ENCODE data around the gene DHRSX. TPM values are rescaled to one million over a fixed set of nuclear protein-coding genes. Genes with fewer than 3 reads are reported as not detected.
A peak's percentile ranks its signal among the peaks of the same experiment; 100 is the strongest.
"Not testable (repeated sequence)": the region's sequence is repeated elsewhere in the genome, so short reads cannot be mapped to it uniquely, and the experiment has no call there.

The DHRSX gene
- total and polyA plus RNA-seq, 5 experiments from 2014 or later = 17.1 to 20.8 (median 17.2) TPM

- H3K4me3 Mint-ChIP-seq, H3K27ac Mint-ChIP-seq, ATAC-seq, H3K9me3 Mint-ChIP-seq, H3K27me3 Mint-ChIP-seq, H3K4me1 Mint-ChIP-seq, DNase-seq, POLR2A ChIA-PET: not testable (repeated sequence)
- H3K36me3 Mint-ChIP-seq = peaks cover 8 to 22% (median 20%) of the 10 kb centered on the region in 3 donors
Observed at GRCh38 chrX:2382433-2383048, 118.2 kb downstream of the DHRSX start.

- ATAC-seq (no peak), DNase-seq (no peak)
- peaks cover 8 to 54% (median 33%) of the 10 kb centered on the region in 3 donors for H3K36me3 Mint-ChIP-seq
- no peak overlapping the region for H3K27ac Mint-ChIP-seq
- no peaks in the 10 kb centered on the region for H3K27me3 Mint-ChIP-seq
- peaks cover 0 to 7% (median 0%) of the 10 kb centered on the region in 9 donors for H3K9me3 Mint-ChIP-seq
- H3K4me3 Mint-ChIP-seq = no peak overlapping the region
- POLR2A ChIA-PET = no interaction called here
- peaks cover 7 to 22% (median 7%) of the 10 kb centered on the region in 4 donors for H3K4me1 Mint-ChIP-seq
Observed at GRCh38 chrX:2376166-2376565, 124.6 kb downstream of the DHRSX start.

GRCh38 chrX:2374086-2374485 lies 126.7 kb downstream of the DHRSX start:
- Mint-ChIP-seq H3K4me1 (peaks cover 7 to 22% (median 10%) of the 10 kb centered on the region in 4 donors), H3K27me3 (no peaks in the 10 kb centered on the region), H3K4me3 (no peak overlapping the region), H3K27ac (peak overlapping the region in 3 of 10 donors; percentile 67 to 91 (median 68)), H3K9me3 (peaks cover 0 to 11% (median 0%) of the 10 kb centered on the region in 9 donors), H3K36me3 (peaks cover 3 to 62% (median 33%) of the 10 kb centered on the region in 3 donors)
- POLR2A ChIA-PET = no interaction called here
- ATAC-seq (no peak), DNase-seq (no peak)

GRCh38 chrX:2373615-2374014 lies 127.2 kb downstream of the DHRSX start:
- POLR2A ChIA-PET = no interaction called here
- peaks cover 0 to 62% (median 33%) of the 10 kb centered on the region in 3 donors for H3K36me3 Mint-ChIP-seq
- ATAC-seq = no peak

DNA sequence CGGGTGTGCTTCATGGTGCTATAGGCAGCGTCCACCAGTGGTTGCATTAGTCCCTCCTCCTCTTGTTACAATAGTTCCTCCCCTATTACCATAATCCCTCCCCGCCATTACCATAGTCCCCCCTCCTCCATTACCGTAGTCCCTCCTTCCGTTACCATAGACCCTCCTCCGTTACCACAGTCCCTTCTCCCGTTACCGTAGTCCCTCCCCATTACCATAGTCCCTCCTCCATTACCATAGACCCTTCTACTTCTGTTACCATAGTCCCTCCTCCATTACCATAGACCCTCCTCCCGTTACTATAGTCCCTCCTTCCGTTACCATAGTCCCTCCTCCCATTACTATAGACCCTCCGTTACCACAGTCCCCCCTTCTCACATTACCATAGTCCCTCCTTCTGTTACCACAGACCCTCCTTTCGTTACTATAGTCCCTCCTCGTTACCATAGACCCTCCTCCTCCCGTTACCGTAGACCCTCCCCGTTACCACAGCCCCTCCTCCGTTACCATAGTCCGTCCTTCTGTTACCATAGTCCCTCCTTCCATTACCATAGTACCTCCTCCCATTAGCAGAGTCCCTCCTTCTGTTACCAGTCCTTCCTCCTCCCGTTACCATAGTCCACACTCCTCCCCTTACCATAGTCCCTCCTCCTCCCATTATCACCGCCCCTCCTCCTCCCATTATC lies 129.6 kb downstream of the DHRSX start:
- Mint-ChIP-seq H3K4me1 (peaks cover 7 to 20% (median 10%) of the 10 kb centered on the region in 4 donors), H3K4me3 (no peak overlapping the region), H3K9me3 (peaks cover 0 to 11% (median 0%) of the 10 kb centered on the region in 9 donors), H3K27me3 (no peaks in the 10 kb centered on the region), H3K27ac (peak overlapping the region in 1 of 10 donors; percentile 68), H3K36me3 (peaks cover 0 to 56% (median 24%) of the 10 kb centered on the region in 3 donors)
- ATAC-seq (no peak), DNase-seq (no peak)
- POLR2A ChIA-PET = no interaction called here

More at GRCh38 chrX:2373615-2374014, 127.2 kb downstream of the DHRSX start:
- peaks cover 7 to 22% (median 10%) of the 10 kb centered on the region in 4 donors for H3K4me1 Mint-ChIP-seq
- H3K27ac Mint-ChIP-seq = peak overlapping the region in 6 of 10 donors; percentile 35 to 91 (median 68)
- peaks cover 0 to 11% (median 0%) of the 10 kb centered on the region in 9 donors for H3K9me3 Mint-ChIP-seq
- peak overlapping the region in 1 of 10 donors; percentile 55 for H3K4me3 Mint-ChIP-seq
- peak in 1 of 10 donors; percentile 26 for DNase-seq
- no peaks in the 10 kb centered on the region for H3K27me3 Mint-ChIP-seq

- H3K9me3 Mint-ChIP-seq = peaks cover 0 to 11% (median 0%) of the 10 kb centered on the region in 9 donors
- H3K27me3 Mint-ChIP-seq = no peaks in the 10 kb centered on the region
- POLR2A ChIA-PET = no interaction called here
- H3K4me3 Mint-ChIP-seq = no peak overlapping the region
- no peak for ATAC-seq
- H3K4me1 Mint-ChIP-seq = peaks cover 7 to 17% (median 10%) of the 10 kb centered on the region in 4 donors
- peak overlapping the region in 1 of 10 donors; percentile 60 for H3K27ac Mint-ChIP-seq
- H3K36me3 Mint-ChIP-seq = peaks cover 0 to 56% (median 22%) of the 10 kb centered on the region in 3 donors
- no peak for DNase-seq
Observed at GRCh38 chrX:2370456-2370855, 130.3 kb downstream of the DHRSX start.

- Mint-ChIP-seq H3K36me3 (peaks cover 8 to 50% (median 24%) of the 10 kb centered on the region in 3 donors), H3K27ac (peak overlapping the region in 1 of 10 donors; percentile 19), H3K9me3 (peaks cover 0 to 22% (median 4%) of the 10 kb centered on the region in 9 donors), H3K4me3 (no peak overlapping the region), H3K4me1 (peaks cover 7 to 13% (median 8%) of the 10 kb centered on the region in 4 donors), H3K27me3 (no peaks in the 10 kb centered on the region)
- DNase-seq (no peak), ATAC-seq (no peak)
- POLR2A ChIA-PET = no interaction called here
Observed at GRCh38 chrX:2369206-2369605, 131.6 kb downstream of the DHRSX start.

GRCh38 chrX:2360731-2361130 lies 140.0 kb downstream of the DHRSX start:
- no peak overlapping the region for H3K4me3 Mint-ChIP-seq
- H3K27me3 Mint-ChIP-seq = no peaks in the 10 kb centered on the region
- ATAC-seq (no peak), DNase-seq (no peak)
- H3K4me1 Mint-ChIP-seq = peaks cover 4 to 21% (median 9%) of the 10 kb centered on the region in 4 donors
- no peak overlapping the region for H3K27ac Mint-ChIP-seq
- POLR2A ChIA-PET = no interaction called here
- peaks cover 7 to 41% (median 16%) of the 10 kb centered on the region in 9 donors for H3K9me3 Mint-ChIP-seq
- peaks cover 21 to 55% (median 44%) of the 10 kb centered on the region in 3 donors for H3K36me3 Mint-ChIP-seq

GRCh38 chrX:2359522-2359921 lies 141.3 kb downstream of the DHRSX start:
- POLR2A ChIA-PET, H3K4me3 Mint-ChIP-seq, H3K27ac Mint-ChIP-seq, DNase-seq, ATAC-seq, H3K27me3 Mint-ChIP-seq: not testable (repeated sequence)
- Mint-ChIP-seq H3K36me3 (peaks cover 22 to 60% (median 54%) of the 10 kb centered on the region in 3 donors), H3K9me3 (peaks cover 5 to 38% (median 16%) of the 10 kb centered on the region in 9 donors), H3K4me1 (peaks cover 5 to 24% (median 9%) of the 10 kb centered on the region in 4 donors)

- POLR2A ChIA-PET = no interaction called here
Observed at GRCh38 chrX:2351999-2352995, 148.5 kb downstream of the DHRSX start.

DNA sequence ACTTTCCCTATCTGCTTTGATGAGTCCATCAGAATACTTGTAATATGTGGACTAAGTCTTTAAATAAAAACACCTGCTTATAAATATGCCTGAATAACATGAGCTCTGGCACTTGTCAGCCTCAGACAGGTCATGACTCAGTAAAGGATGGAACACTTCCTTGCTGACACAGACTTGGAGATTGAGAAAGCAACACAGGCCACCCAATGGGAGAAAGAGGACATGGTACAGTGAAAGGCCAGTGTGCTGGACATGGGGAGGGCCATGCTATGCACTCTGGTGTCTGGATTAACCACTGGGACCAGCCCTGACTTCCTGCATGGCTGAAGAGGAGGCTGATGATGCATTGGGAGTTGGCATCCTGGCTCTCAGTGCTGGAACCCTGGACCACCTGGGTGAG lies 149.5 kb downstream of the DHRSX start:
- Mint-ChIP-seq H3K27me3 (no peaks in the 10 kb centered on the region), H3K36me3 (peaks cover 23 to 77% (median 71%) of the 10 kb centered on the region in 3 donors)

More at GRCh38 chrX:2351999-2352995, 148.5 kb downstream of the DHRSX start:
- H3K27me3 Mint-ChIP-seq = no peaks in the 10 kb centered on the region
- H3K27ac Mint-ChIP-seq = no peak overlapping the region
- no peak overlapping the region for H3K4me3 Mint-ChIP-seq
- H3K9me3 Mint-ChIP-seq = peaks cover 0 to 14% (median 4%) of the 10 kb centered on the region in 9 donors
- DNase-seq (no peak), ATAC-seq (no peak)
- peaks cover 3 to 7% (median 5%) of the 10 kb centered on the region in 4 donors for H3K4me1 Mint-ChIP-seq
- peaks cover 17 to 76% (median 70%) of the 10 kb centered on the region in 3 donors for H3K36me3 Mint-ChIP-seq

GRCh38 chrX:2350703-2351102 lies 150.1 kb downstream of the DHRSX start:
- POLR2A ChIA-PET, H3K27me3 Mint-ChIP-seq, H3K4me3 Mint-ChIP-seq, H3K4me1 Mint-ChIP-seq, DNase-seq, H3K27ac Mint-ChIP-seq, ATAC-seq: not testable (repeated sequence)
- Mint-ChIP-seq H3K36me3 (peaks cover 29 to 78% (median 75%) of the 10 kb centered on the region in 3 donors), H3K9me3 (peaks cover 0 to 20% (median 4%) of the 10 kb centered on the region in 9 donors)

More for the DNA sequence above, 149.5 kb downstream of the DHRSX start:
- Mint-ChIP-seq H3K4me3 (no peak overlapping the region), H3K9me3 (peaks cover 0 to 19% (median 4%) of the 10 kb centered on the region in 9 donors), H3K4me1 (peaks cover 0 to 4% (median 2%) of the 10 kb centered on the region in 4 donors), H3K27ac (no peak overlapping the region)
- POLR2A ChIA-PET = no interaction called here
- no peak for ATAC-seq
- DNase-seq = no peak

Measured in naive thymus-derived CD8-positive, alpha-beta T cell (primary cell).